ENCODE data around the gene FOXD4L4. TPM values are rescaled to one million over a fixed set of nuclear protein-coding genes. Genes with fewer than 3 reads are reported as not detected.
A peak's percentile ranks its signal among the peaks of the same experiment; 100 is the strongest.
"Not testable (repeated sequence)": the region's sequence is repeated elsewhere in the genome, so short reads cannot be mapped to it uniquely, and the experiment has no call there.

The FOXD4L4 gene
- under 1 TPM in 1 of 2 donors, not detected in 1; 0.21 TPM for total RNA-seq
- polyA plus RNA-seq = under 1 TPM in 1 of 2 donors, not detected in 1; 0.08 TPM
- long read RNA-seq, donor 1 = 0 reads
- long read RNA-seq, donor 2 = 0 reads
- long read RNA-seq, donor 3 = 0 reads
- long read RNA-seq, donor 4 = 0 reads
- long read RNA-seq, donor 5 = 0 reads

DNA sequence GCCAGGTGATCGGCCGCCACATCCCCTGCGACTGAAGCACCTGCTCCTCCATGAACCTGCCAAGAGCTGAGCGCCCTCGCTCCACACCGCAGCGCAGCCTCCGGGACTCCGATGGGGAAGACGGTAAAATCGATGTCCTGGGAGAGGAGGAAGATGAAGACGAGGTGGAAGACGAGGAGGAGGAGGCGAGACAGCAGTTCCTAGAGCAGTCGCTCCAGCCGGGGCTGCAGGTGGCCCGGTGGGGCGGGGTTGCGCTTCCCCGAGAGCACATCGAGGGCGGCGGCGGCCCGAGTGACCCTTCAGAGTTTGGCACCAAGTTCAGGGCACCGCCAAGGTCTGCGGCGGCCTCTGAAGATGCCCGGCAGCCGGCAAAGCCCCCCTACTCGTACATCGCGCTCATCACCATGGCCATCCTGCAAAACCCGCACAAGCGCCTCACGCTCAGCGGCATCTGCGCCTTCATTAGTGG, at the start of gene FOXD4L4:
FOXD4L4 (plus strand) TSS at position 51 of the 469 bp plus-strand sequence; CDS start at position 51, 0 bp downstream.
- 16 to 24% methylated on average over 9 to 20 of the region's 38 CpGs for WGBS, 2 donors
- H3K9ac ChIP-seq (ENCODE audit: insufficient read depth in 1 of 2, low read length in 2 of 2); H3K9me3 ChIP-seq (ENCODE audit: control insufficient read depth in 4 of 4, insufficient read depth in 3 of 4, low read length in 3 of 4); H3K36me3 ChIP-seq (ENCODE audit: control insufficient read depth in 4 of 4, insufficient read depth in 4 of 4, low read length in 4 of 4); H3K4me1 ChIP-seq (ENCODE audit: control insufficient read depth in 5 of 5, insufficient read depth in 5 of 5, low read length in 5 of 5); DNase-seq; H3K27me3 ChIP-seq (ENCODE audit: control insufficient read depth in 3 of 3, insufficient read depth in 3 of 3, low read length in 2 of 3); H3K4me3 ChIP-seq; ATAC-seq (ENCODE audit: insufficient read depth, low FRiP score); H3K27ac ChIP-seq (ENCODE audit: low read depth in 1 of 2, low read length in 1 of 2): not testable (repeated sequence)

DNA sequence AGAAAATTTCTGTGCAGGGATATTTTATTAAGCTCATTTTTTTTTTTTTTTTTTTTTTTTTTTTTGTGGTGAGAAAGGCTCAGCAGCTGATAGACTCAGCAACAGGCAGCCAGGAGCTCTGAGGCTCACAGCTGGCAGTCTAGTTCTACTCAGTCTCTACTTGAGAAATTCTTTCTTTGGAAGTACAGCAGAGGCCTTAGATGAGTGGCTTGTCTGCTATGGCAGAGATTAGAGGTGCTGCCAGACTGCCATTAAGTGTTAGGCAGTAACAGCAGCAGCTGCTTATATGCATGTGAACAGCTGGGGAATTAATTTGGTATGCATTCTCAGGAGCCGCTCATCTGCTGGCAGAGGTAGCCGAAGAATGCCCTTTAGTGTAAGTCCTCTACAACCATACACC, 33.4 kb upstream of the FOXD4L4 start:
- H3K36me3 ChIP-seq (ENCODE audit: control insufficient read depth in 4 of 4, insufficient read depth in 4 of 4, low read length in 4 of 4); H3K27ac ChIP-seq (ENCODE audit: low read depth in 1 of 2, low read length in 1 of 2); H3K4me1 ChIP-seq (ENCODE audit: control insufficient read depth in 5 of 5, insufficient read depth in 5 of 5, low read length in 5 of 5); H3K9ac ChIP-seq (ENCODE audit: insufficient read depth in 1 of 2, low read length in 2 of 2); ATAC-seq (ENCODE audit: insufficient read depth, low FRiP score); H3K9me3 ChIP-seq (ENCODE audit: control insufficient read depth in 4 of 4, insufficient read depth in 3 of 4, low read length in 3 of 4); H3K27me3 ChIP-seq (ENCODE audit: control insufficient read depth in 3 of 3, insufficient read depth in 3 of 3, low read length in 2 of 3); H3K4me3 ChIP-seq: not testable (repeated sequence)
- 83% methylated on average over 1 of the region's 2 CpGs; no CpG with 5 or more reads in 1 of the 2 donors for WGBS, 2 donors
- DNase-seq = peak; percentile 0 to 14 (median 4)

DNA sequence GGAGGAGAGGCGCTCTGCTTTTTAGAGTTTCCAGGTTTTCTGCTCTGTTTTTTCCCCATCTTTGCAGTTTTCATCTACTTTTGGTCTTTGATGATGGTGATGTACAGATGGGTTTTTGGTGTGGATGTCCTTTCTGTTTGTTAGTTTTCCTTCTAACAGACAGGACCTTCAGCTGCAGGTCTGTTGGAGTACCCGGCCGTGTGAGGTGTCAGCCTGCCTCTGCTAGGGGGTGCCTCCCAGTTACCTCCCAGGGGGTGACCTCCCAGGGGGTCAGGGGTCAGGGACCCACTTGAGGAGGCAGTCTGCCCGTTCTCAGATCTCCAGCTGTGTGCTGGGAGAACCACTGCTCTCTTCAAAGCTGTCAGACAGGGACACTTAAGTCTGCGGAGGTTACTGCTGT, 22.5 kb upstream of the FOXD4L4 start:
- WGBS, 2 donors = 84% methylated on average over 2 to 4 of the region's 5 CpGs
- ATAC-seq (ENCODE audit: insufficient read depth, low FRiP score) = not testable (repeated sequence)

GRCh38 chr9:65738133-65738532, 1.2 kb downstream of the FOXD4L4 start:
- ATAC-seq (ENCODE audit: insufficient read depth, low FRiP score); H3K27me3 ChIP-seq (ENCODE audit: control insufficient read depth in 3 of 3, insufficient read depth in 3 of 3, low read length in 2 of 3); H3K4me3 ChIP-seq; DNase-seq; H3K27ac ChIP-seq (ENCODE audit: low read depth in 1 of 2, low read length in 1 of 2); H3K9me3 ChIP-seq (ENCODE audit: control insufficient read depth in 4 of 4, insufficient read depth in 3 of 4, low read length in 3 of 4); H3K9ac ChIP-seq (ENCODE audit: insufficient read depth in 1 of 2, low read length in 2 of 2); H3K4me1 ChIP-seq (ENCODE audit: control insufficient read depth in 5 of 5, insufficient read depth in 5 of 5, low read length in 5 of 5); H3K36me3 ChIP-seq (ENCODE audit: control insufficient read depth in 4 of 4, insufficient read depth in 4 of 4, low read length in 4 of 4): not testable (repeated sequence)
- WGBS, 2 donors = 4% methylated on average over 5 of the region's 27 CpGs; no CpG with 5 or more reads in 1 of the 2 donors

More for the DNA sequence above, 22.5 kb upstream of the FOXD4L4 start:
- not testable (repeated sequence) for H3K27me3 ChIP-seq (ENCODE audit: control insufficient read depth in 3 of 3, insufficient read depth in 3 of 3, low read length in 2 of 3); H3K27ac ChIP-seq (ENCODE audit: low read depth in 1 of 2, low read length in 1 of 2); H3K9me3 ChIP-seq (ENCODE audit: control insufficient read depth in 4 of 4, insufficient read depth in 3 of 4, low read length in 3 of 4); H3K9ac ChIP-seq (ENCODE audit: insufficient read depth in 1 of 2, low read length in 2 of 2); H3K4me3 ChIP-seq; H3K4me1 ChIP-seq (ENCODE audit: control insufficient read depth in 5 of 5, insufficient read depth in 5 of 5, low read length in 5 of 5); H3K36me3 ChIP-seq (ENCODE audit: control insufficient read depth in 4 of 4, insufficient read depth in 4 of 4, low read length in 4 of 4); DNase-seq

Other genes starting within 250 kb of the FOXD4L4 start
- 10 to 100 TPM; 31.1 to 57.9 TPM for gene ZNG1E, start 61.2 kb upstream of the FOXD4L4 start, total RNA-seq
- 10 to 100 TPM; 24.4 to 78.5 TPM for gene ZNG1E, start 61.2 kb upstream of the FOXD4L4 start, polyA plus RNA-seq